ENCODE results near the gene UBL3. TPM values are rescaled to one million over a fixed set of nuclear protein-coding genes. Genes with fewer than 3 reads are reported as not detected.

Gene UBL3
- total RNA-seq, 2 experiments from 2014 or later, result 7.2 to 8.1 TPM

GRCh38 chr13:29859971-29860370, 9.6 kb upstream of the UBL3 start:
- intact Hi-C loops (cut with micrococcal nuclease), result no loop called here
- H3K4me1 Mint-ChIP-seq (ENCODE audit: low read depth), result peaks cover 3% of the 10 kb centered on the region
- no peaks in the 10 kb centered on the region for H3K36me3 Mint-ChIP-seq (ENCODE audit: low read depth)
- ChIA-PET POLR2A (no interaction called here), CTCF (no interaction called here)
- H3K9me3 Mint-ChIP-seq, result no peaks in the 10 kb centered on the region
- peaks cover 3% of the 10 kb centered on the region for H3K27me3 Mint-ChIP-seq
- no peak overlapping the region for H3K4me3 Mint-ChIP-seq
- DNase-seq (no peak), ATAC-seq (no peak)
- H3K27ac Mint-ChIP-seq, result no peak overlapping the region
- TF ChIP-seq CTCF (IDR thresholded peaks at IDR 0.05), result no peak

- Mint-ChIP-seq H3K27ac (no peak overlapping the region), H3K4me3 (no peak overlapping the region), H3K36me3 (ENCODE audit: low read depth) (no peaks in the 10 kb centered on the region), H3K9me3 (no peaks in the 10 kb centered on the region), H3K4me1 (ENCODE audit: low read depth) (peaks cover 6% of the 10 kb centered on the region), H3K27me3 (peaks cover 3% of the 10 kb centered on the region)
- intact Hi-C loops (cut with micrococcal nuclease), result no loop called here
- no peak for ATAC-seq
- CTCF ChIA-PET, result no interaction called here
- POLR2A ChIA-PET, result no interaction called here
- no peak for DNase-seq
- no peak for TF ChIP-seq CTCF (IDR thresholded peaks at IDR 0.05)
Measured at GRCh38 chr13:29858667-29859066, 8.2 kb upstream of the UBL3 start.

- ChIA-PET POLR2A (no interaction called here), CTCF (no interaction called here)
- H3K36me3 Mint-ChIP-seq (ENCODE audit: low read depth), result no peaks in the 10 kb centered on the region
- peaks cover 3% of the 10 kb centered on the region for H3K27me3 Mint-ChIP-seq
- DNase-seq (no peak), ATAC-seq (no peak)
- no peak for TF ChIP-seq CTCF (IDR thresholded peaks at IDR 0.05)
- H3K4me3 Mint-ChIP-seq, result no peak overlapping the region
- intact Hi-C loops (cut with micrococcal nuclease), result no loop called here
- H3K27ac Mint-ChIP-seq, result no peak overlapping the region
- H3K4me1 Mint-ChIP-seq (ENCODE audit: low read depth), result peaks cover 7% of the 10 kb centered on the region
- H3K9me3 Mint-ChIP-seq, result no peaks in the 10 kb centered on the region
Measured at GRCh38 chr13:29858231-29858630, 7.8 kb upstream of the UBL3 start.

GRCh38 chr13:29857085-29857484, 6.7 kb upstream of the UBL3 start:
- H3K36me3 Mint-ChIP-seq (ENCODE audit: low read depth), result no peaks in the 10 kb centered on the region
- ATAC-seq, result no peak
- POLR2A ChIA-PET, result interaction anchor here (0.7 kb wide), 1 partner anchor 188 kb away, joined by 3 read pairs; no protein-coding TSS in a partner anchor
- no peak for DNase-seq
- no peaks in the 10 kb centered on the region for H3K27me3 Mint-ChIP-seq
- no peak overlapping the region for H3K4me3 Mint-ChIP-seq
- no peaks in the 10 kb centered on the region for H3K9me3 Mint-ChIP-seq
- intact Hi-C loops (cut with micrococcal nuclease), result no loop called here
- CTCF ChIA-PET, result interaction anchor here (0.8 to 2.8 kb wide), 2 partner anchors 23 to 86 kb away, joined by 4 to 10 read pairs; no protein-coding TSS in a partner anchor
- TF ChIP-seq CTCF (IDR thresholded peaks at IDR 0.05), result no peak
- H3K4me1 Mint-ChIP-seq (ENCODE audit: low read depth), result peaks cover 13% of the 10 kb centered on the region
- H3K27ac Mint-ChIP-seq, result no peak overlapping the region

GRCh38 chr13:29856426-29856825, 6.0 kb upstream of the UBL3 start:
- TF ChIP-seq CTCF (IDR thresholded peaks at IDR 0.05), result no peak
- Mint-ChIP-seq H3K9me3 (no peaks in the 10 kb centered on the region), H3K4me3 (no peak overlapping the region), H3K36me3 (ENCODE audit: low read depth) (no peaks in the 10 kb centered on the region), H3K4me1 (ENCODE audit: low read depth) (peaks cover 13% of the 10 kb centered on the region), H3K27ac (no peak overlapping the region), H3K27me3 (no peaks in the 10 kb centered on the region)
- ChIA-PET POLR2A (interaction anchor here (0.7 kb wide), 1 partner anchor 188 kb away, joined by 3 read pairs; no protein-coding TSS in a partner anchor), CTCF (interaction anchor here (0.8 to 2.8 kb wide), 2 partner anchors 23 to 86 kb away, joined by 4 to 10 read pairs; no protein-coding TSS in a partner anchor)
- intact Hi-C loops (cut with micrococcal nuclease), result no loop called here
- ATAC-seq, result no peak
- no peak for DNase-seq
